Adrenal gland (tissue), 12 donors: ENCODE measurements around the gene MPP3. TPM values are rescaled to one million over a fixed set of nuclear protein-coding genes. Genes with fewer than 3 reads are reported as not detected.

Source experiments
- DNase-seq, 7 donors: peaks; one replicate each; pipeline ENCODE4 v3.0.0-alpha.2; 2019 to 2020
- H3K27ac ChIP-seq, 5 donors: fragments of 200-600 bp; sonication (generic) in 4 of 5; 1 replicate in 3 of 5; 2 replicates in 2 of 5; pipeline versions ENCODE4 v1.5.1 to v1.8.0; 2016 to 2020; ENCODE audit warnings: mild to moderate bottlenecking in 1 of 5
- H3K27me3 ChIP-seq: fragments of 200-600 bp; 2 replicates; pipeline ENCODE4 v1.8.0; 2021
- H3K36me3 ChIP-seq, 2 donors: fragments of 200-600 bp; replicated peaks in 1 of 2; 1 replicate in 1 of 2; 2 replicates in 1 of 2; pipeline versions ENCODE4 v1.5.1 to v1.8.0; 2018 to 2022
- H3K4me1 ChIP-seq, 2 donors: fragments of 200-600 bp; replicated peaks in 1 of 2; 1 replicate in 1 of 2; 2 replicates in 1 of 2; pipeline versions ENCODE4 v1.5.1 to v1.8.0; 2018 to 2021
- H3K4me3 ChIP-seq, 4 donors: fragments of 200-600 bp; sonication (generic) in 3 of 4; one replicate each; pipeline ENCODE4 v1.5.1; 2016 to 2018
- H3K9me3 ChIP-seq, 3 donors: fragments of 200-600 bp; sonication (generic) in 1 of 3; replicated peaks in 1 of 3; 1 replicate in 2 of 3; 2 replicates in 1 of 3; pipeline versions ENCODE4 v1.5.1 to v1.8.0; 2016 to 2021
- CTCF ChIP-seq, 6 experiments: fragments of 450-650 bp in 4 of 6; fragments of 200-600 bp in 2 of 6; sonication (generic) in 1 of 6; IDR thresholded peaks; 1 replicate in 5 of 6; 2 replicates in 1 of 6; pipeline versions ENCODE4 v1.5.1 to v1.8.0; 2016 to 2021; ENCODE audit warnings: antibody characterized with exemption in 6 of 6, mild to moderate bottlenecking in 2 of 6, moderate library complexity in 1 of 6
- POLR2A ChIP-seq, 2 donors: fragments of 450-650 bp; IDR thresholded peaks; one replicate each; pipeline ENCODE4 v1.6.1; 2017; ENCODE audit warnings: antibody characterized with exemption in 2 of 2, mild to moderate bottlenecking in 2 of 2, moderate library complexity in 1 of 2
- WGBS, 4 donors: extraction: QIAGEN DNeasy Blood & Tissue Kit in 2 of 4; methylation state at CpG; one replicate each; pipeline versions ENCODE4 v1.1.5 to v1.1.7; 2013 to 2017; 5-methylcytosine and 5-hydroxymethylcytosine counted together
- intact Hi-C, 2 donors: fragments of 100-400 bp; cut with DNase I; formaldehyde crosslinking; loops; one replicate each; pipeline versions ENCODE4 v1.14.1 to v1.15.0; 2022 to 2023
- polyA plus RNA-seq, 3 donors: library from polyadenylated mRNA; stranded (reverse); fragments of 200-250 nt in 2 of 3; fragments of 350-450 nt in 1 of 3; fragmentation: Illumina TruSeq in 1 of 3; extraction: RNeasy Lipid Tissue Mini Kit (QIAGEN cat#74804) in 1 of 3; gene quantifications; one replicate each; pipeline ENCODE4 v1.2.3, GENCODE V29; 2013 to 2014
- total RNA-seq, 9 donors: library from RNA; depleted of rRNA in 4 of 9; stranded (reverse); fragments of >200 nt in 4 of 9; fragments of 120-200 nt in 1 of 9; fragmentation: NEBNext Ultra II Directional in 1 of 9; extraction: Animal tissue kit (Norgen Biotek cat#: 25700) in 1 of 9; gene quantifications; one replicate each; pipeline versions ENCODE4 v1.1.0 to v1.2.4, GENCODE V29; 2013 to 2023
- donor health status: healthy with polysubstance abuse.
- donor health status: Bipolar disorder and iron deficiency.
- donor health status: DM: yes; HTN: yes; CAD: no.
- donor health status: DM: no; HTN: no; CAD: no.
- donor health status: DM: no; HTN: no; CAD: no.
- donor health status: DM: yes; HTN: yes; CAD: no.

MPP3 gene
- total and polyA plus RNA-seq, 12 donors = 0.60 to 10.6 (median 3.6) TPM

DNA sequence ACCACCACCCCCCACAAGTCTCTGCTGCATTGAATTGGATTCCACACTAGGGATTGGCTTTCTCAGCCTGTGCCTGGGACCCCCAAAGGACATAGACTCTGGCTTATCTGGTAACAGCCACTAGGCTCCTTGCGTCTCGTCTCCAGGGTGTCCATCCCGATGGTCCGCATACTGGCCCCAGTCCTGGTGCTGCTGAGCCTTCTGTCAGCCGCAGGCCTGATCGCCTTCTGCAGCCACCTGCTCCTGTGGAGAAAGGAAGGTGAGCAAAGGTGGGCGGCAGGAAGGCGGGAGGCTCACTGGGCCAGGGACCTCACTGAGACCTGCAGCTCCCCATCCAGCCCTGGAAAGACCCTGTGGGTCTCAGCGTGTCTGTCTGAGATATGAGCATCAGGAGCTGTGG is 22.1 kb upstream of the MPP3 start:
- Histone ChIP-seq H3K4me3 (no peak overlapping the region), H3K4me1 (no peaks in the 10 kb centered on the region), H3K36me3 (no peaks in the 10 kb centered on the region), H3K9me3 (no peaks in the 10 kb centered on the region), H3K27ac (no peak overlapping the region), H3K27me3 (peaks cover 7% of the 10 kb centered on the region)
- TF ChIP-seq CTCF (IDR thresholded peaks at IDR 0.05) (no peak), POLR2A (IDR thresholded peaks at IDR 0.05) (no peak)
- intact Hi-C loops = no loop called here
- WGBS, 4 donors = 76 to 91% (median 86%) methylated on average over 3 to 9 of the region's 9 CpGs
- no peak for DNase-seq

- intact Hi-C loops = no loop called here
- TF ChIP-seq CTCF (IDR thresholded peaks at IDR 0.05) = no peak
- TF ChIP-seq POLR2A (IDR thresholded peaks at IDR 0.05) = no peak
- WGBS, 4 donors = 75 to 85% (median 76%) methylated on average over 5 to 8 of the region's 8 CpGs
- no peak for DNase-seq
- Histone ChIP-seq H3K4me1 (no peaks in the 10 kb centered on the region), H3K36me3 (no peaks in the 10 kb centered on the region), H3K27ac (no peak overlapping the region), H3K9me3 (no peaks in the 10 kb centered on the region), H3K4me3 (no peak overlapping the region), H3K27me3 (peaks cover 7% of the 10 kb centered on the region)
Observed at GRCh38 chr17:43854498-43854897, 21.6 kb upstream of the MPP3 start.

- H3K9me3 ChIP-seq = no peaks in the 10 kb centered on the region
- H3K4me3 ChIP-seq = no peak overlapping the region
- peaks cover 7% of the 10 kb centered on the region for H3K27me3 ChIP-seq
- intact Hi-C loops = no loop called here
- WGBS, 4 donors = 72 to 79% (median 75%) methylated on average over 7 of the region's 7 CpGs
- no peak for DNase-seq
- no peak for TF ChIP-seq POLR2A (IDR thresholded peaks at IDR 0.05)
- TF ChIP-seq CTCF (IDR thresholded peaks at IDR 0.05) = no peak
- no peaks in the 10 kb centered on the region for H3K36me3 ChIP-seq
- H3K27ac ChIP-seq = no peak overlapping the region
- H3K4me1 ChIP-seq = no peaks in the 10 kb centered on the region
Observed at GRCh38 chr17:43853546-43853945, 20.6 kb upstream of the MPP3 start.

DNA sequence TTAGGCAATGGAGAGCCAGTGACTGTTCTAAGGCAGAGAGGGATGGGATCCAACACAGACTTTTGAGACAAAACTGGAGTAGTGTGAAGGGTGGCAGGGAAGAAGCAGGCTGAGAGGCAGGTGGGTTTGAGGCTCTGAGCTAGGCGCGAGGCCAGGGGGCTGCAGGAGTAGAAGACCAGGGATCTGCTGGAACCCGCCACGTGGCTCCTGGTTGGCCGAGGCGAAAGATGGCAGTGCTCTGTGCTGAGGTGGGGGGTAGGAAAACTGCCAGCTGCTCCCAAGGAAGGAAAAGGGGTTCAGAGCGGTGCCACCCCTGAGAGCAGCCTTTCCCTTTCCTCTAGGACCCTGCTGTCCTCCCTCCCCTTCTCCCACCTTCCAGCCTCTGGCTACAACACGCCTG is 19.6 kb upstream of the MPP3 start:
- Histone ChIP-seq H3K27me3 (peaks cover 7% of the 10 kb centered on the region), H3K36me3 (no peaks in the 10 kb centered on the region), H3K4me1 (no peaks in the 10 kb centered on the region), H3K4me3 (no peak overlapping the region), H3K9me3 (no peaks in the 10 kb centered on the region), H3K27ac (no peak overlapping the region)
- no peak for DNase-seq
- WGBS, 4 donors = 86 to 98% (median 94%) methylated on average over 8 of the region's 8 CpGs
- TF ChIP-seq CTCF (IDR thresholded peaks at IDR 0.05) = no peak
- no peak for TF ChIP-seq POLR2A (IDR thresholded peaks at IDR 0.05)
- intact Hi-C loops = no loop called here
